NOMO-1 (cell line): Measurements from ENCODE around the gene FANCC.
A peak's percentile ranks its signal among the peaks of the same experiment; 100 is the strongest.
"Not testable (repeated sequence)": the region's sequence is repeated elsewhere in the genome, so short reads cannot be mapped to it uniquely, and the experiment has no call there.

Source experiments
- DNase-seq, 2 experiments: peaks; one replicate each; lab custom pipeline; 2025; ENCODE audit not compliant: unreplicated experiment in 2 of 2; lab: John Stamatoyannopoulos, UW

The FANCC gene

DNA sequence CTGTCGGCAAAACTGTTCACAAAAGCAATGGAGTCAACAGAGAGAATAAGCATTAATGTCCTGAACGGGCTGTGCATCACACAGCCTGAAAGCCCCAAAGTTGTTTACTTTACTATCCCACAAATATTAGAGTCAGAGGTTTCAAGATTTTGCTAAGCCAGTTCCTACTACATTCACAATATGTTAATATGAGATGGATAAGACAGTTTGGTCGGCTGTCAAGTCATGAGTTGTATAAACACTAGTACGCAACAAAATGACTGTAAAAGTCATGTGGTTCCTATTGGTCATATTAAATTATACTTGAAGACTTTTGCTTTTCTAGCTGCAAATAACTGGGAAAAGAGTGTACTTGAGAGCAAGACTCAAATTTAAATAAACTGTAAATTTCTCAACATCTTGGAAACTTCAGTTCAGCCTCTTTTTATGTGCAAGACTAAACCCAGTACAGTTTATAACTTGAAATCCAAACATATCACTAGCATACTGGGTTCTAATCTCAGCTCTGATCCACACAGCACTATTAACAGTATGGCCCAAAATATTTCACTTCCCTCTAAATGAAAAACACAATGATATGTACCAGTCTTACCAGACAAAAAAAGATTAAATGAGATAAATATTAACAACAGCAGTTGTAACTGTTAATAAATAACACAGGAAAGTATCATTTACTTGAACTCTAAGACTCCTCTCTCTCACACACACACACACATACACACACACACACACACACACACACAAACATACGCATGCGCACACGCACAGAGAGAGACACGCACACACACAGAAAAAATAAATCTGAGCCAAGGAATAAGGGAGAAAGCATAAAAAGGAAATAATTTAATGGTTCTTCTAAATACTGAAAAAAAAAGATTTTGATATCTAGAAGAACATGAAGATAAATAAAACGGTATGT lies 33.1 kb downstream of the FANCC start:
- no peak for DNase-seq

- no peak for DNase-seq
Measured at GRCh38 chr9:95283673-95284072, 33.8 kb downstream of the FANCC start.

DNA sequence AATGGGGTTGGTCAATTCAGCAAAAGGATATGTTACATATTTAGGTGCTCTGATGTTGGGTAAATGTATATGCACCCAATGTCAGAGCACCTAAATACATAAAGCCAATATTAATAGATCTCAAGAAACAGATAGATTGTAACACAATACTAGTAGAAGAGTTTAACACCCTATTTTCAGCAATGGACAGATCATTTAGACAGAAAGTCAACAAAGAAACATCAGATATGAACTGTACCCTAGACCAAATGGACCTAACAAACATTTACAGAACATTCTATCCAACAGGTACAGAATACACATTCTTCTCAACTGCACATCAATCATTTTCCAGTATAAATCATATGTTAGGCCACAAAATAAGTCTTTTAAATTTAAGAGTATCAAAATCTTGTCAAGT lies 35.2 kb downstream of the FANCC start:
- DNase-seq = no peak

DNA sequence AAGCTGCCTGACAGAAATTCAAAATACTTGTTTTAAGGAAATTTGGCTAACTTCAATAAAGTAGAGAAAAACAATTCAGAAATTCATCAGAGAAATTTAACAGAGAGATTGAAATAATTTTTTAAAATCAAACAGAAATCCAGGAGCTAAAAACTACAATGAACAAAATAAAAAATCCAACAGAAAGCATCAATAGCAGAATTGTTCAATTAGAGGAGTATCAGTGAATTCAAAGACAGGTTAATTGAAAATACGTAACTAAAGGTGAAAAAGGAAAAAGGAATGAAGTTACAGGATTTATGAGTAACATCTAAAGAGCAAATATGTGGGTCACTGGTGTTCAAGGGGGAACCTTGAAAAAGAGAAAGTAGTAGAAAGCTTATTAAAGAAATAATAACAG lies 36.8 kb downstream of the FANCC start:
- DNase-seq = no peak

DNA sequence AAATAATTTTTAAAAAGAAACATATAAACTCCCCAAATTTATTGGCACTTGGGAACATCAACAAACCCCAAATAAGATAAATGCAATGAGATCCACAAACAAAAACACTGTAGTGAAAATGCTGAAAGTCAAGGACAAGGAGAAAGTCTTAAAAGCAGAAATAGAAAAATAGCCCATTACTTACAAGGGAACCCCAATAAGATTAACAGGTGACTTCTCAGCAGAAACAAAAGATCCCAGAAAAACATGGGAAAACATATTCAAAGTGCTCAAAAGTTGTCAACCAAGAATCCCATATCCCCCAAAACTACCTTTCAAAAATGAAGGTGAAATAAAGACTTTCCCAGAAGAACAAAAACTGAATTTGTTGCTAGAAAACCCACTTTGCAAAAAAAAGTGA lies 40.0 kb downstream of the FANCC start:
- DNase-seq = no peak

DNA sequence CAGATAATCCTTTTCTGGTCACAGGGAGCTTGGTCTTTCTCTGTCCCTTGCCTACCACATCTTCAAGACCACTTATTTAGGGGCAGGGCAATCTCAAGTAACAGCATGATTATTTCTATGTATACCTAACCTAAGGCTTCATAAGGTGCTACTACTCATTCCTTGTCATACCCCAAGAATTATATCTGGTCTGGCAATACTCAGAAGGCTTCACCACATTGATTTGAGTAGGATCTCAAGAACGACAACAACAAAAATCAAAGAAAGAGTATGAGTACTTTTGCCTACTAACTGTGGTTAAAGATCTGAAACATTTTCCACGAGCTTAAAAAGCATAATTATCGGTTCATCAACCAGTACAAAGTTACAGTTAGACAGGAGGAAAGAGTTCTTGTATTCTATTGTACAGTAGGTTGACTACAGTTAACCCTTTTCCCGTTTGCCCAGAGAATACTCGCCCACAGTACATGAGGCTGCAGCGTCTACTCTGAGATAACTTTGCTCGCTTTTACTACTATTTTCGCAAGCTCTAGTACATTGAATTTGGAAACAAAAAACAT lies 41.0 kb downstream of the FANCC start:
- no peak for DNase-seq

DNA sequence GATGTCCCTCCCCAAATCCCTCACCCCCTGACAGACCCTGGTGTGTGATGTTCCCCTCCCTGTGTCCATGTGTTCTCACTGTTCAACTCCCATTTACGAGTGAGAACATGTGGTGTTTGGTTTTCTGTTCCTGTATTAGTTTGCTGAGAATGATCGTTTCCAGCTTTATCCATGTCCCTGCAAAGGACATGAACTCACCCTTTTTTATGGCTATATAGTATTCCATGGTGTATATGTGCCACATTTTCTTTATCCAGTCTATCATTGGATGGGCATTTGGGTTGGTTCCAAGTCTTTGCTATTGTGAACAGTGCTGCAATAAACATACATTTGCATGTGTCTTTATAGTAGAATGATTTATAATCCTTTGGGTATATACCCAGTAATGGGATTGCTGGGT lies 43.3 kb downstream of the FANCC start:
- not testable (repeated sequence) for DNase-seq

GRCh38 chr9:95273369-95274022 lies 44.0 kb downstream of the FANCC start:
- peak in 1 of 2 experiments; percentile 39 for DNase-seq

DNA sequence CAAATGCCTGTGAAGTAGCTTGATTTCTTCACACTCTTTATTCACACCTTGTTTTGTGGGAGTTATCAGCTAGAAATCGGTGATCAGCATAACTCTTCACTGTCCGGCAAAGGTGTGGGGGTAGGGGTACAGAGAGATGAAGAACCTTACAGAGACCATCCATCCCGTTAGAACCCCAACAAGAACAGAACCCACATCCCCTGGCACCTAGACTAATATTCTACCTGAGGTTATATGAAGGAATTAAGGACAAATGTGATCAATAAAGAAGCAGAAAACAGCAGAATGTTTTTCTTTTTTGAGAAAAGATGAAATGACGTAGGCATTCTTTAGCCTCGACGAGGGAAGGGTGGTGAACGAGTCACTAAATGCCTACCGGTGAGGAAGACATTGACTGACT lies 44.7 kb downstream of the FANCC start:
- no peak for DNase-seq

DNA sequence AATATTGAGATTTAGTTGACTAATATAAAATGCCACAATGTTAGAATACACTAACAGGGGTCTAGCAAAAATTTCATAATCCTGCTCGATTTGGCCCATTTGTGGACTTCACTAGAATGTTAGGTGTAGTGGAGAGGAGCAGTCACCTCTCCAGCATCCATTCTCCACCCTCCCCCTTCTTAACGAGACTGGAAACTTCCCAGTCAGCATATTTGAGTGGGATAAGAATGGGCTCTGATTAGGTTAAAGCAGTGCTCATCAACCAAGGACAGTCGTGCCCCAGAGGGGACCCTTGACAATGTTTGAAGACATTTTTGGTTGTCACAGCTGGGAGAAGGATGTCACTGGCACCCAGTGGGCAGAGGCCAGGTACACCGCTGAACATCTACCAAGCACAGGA lies 46.7 kb downstream of the FANCC start:
- no peak for DNase-seq

DNA sequence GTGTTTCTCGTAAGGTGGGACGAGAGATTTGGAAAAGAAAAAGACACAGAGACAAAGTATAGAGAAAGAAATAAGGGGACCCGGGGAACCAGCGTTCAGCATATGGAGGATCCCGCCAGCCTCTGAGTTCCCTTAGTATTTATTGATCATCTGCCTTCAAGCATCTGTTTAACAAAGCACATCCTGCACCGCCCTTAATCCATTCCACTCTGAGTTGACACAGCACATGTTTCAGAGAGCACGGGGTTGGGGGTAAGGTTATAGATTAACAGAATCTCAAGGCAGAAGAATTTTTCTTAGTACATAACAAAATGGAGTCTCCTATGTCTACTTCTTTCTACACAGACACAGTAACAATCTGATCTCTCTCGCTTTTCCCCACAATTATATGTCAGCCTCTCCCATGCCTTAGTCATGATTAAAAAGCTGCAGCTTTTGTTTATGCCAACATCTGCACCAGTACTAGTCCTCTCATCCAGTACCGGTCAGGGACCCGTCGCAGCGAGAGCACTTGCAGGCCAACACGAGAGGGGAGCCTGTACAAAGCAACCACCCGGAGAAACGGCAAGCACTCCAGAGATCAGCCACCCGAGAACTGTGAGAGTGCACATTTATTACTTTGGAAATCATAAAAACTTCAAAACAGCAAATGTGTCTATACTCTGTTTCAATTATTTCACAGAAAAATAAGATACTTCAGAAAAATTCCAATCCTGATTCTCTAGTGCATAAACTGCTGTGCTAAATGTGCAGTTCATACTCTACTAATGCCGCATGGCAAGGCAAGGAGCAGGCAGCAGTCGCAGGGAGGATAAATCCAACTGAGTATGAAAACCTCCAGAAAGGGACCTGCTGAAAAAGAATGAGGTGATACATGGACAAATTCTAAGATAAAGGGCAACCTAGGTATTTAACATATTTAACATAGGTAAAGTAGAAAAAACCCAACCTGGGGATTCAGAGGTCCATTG lies 47.4 kb downstream of the FANCC start:
- not testable (repeated sequence) for DNase-seq

GRCh38 chr9:95268681-95269080 lies 48.8 kb downstream of the FANCC start:
- peak in 1 of 2 experiments; percentile 5 for DNase-seq

DNA sequence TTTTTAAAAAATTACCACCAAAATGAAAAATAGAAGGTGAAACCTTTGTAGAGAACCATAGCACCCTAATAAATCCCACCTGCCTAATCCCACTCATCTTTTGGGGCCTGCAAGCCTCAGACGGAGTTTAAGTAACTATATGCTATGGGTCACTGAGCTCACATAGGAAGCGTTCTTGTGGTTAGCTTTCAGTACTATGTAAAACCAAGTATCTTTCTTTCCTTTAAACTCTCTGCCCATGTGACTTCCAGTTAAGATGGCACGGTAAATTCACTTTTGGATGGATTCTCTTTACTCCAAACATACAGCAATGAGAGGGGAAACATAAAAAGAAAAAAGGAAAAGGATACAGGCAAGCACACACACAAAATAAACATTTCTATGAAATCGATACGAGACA lies 50.9 kb downstream of the FANCC start:
- no peak for DNase-seq

DNA sequence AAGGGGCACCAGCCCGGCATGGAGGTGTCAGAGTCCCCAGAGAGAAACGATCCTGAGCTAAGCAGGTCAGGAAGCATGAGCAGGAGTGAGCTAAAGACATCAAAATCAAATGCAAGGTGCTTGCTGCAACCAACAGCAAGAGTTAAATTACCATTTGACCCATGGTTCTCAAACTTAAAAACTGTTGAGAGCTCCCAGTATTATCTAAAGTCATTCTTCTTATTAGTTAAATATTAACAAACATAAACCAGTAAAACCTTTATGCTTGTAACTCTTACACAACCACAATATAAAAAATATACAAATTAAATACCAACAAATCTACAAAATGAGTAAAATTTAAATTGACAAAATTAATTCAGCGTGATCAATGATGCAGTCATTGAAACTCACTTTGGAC lies 51.5 kb downstream of the FANCC start:
- DNase-seq = no peak

- no peak for DNase-seq
Measured at GRCh38 chr9:95264954-95265615, 52.4 kb downstream of the FANCC start.

GRCh38 chr9:95261890-95262289 lies 55.6 kb downstream of the FANCC start:
- DNase-seq = no peak

DNA sequence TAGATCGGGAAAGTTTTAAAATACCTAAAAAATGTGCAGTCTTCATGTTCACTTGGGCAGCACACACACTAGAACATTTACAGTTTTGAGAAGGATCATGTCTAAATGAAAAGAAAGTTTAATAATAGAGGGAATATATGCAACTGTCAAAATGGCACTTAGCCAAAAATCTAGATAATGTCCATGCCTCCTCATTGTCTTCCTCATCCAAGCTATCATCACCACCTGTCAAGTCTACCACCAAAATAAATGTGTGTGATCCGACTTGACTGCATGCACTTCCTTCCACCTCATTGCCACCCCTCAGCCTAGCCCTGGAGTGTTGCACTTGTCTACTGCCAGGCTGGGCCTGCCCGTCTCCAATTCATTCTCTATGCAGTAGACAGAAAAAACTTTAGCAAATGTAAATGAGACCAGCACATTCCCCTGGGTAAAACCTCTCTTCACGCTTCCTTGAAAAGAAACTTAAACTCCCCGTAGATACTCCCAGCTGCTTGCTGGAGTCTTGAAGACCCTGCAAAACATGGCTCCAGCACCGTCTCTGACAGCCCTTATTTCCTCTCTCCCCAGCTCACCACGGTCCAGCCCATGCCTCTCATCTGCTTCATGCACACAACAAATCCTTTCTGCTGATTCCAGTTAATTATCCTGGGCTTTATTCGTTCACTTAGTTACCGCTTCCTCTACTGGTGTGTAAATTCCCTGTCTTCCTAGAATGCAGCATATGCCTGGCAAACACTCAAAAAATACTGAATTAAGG lies 66.9 kb downstream of the FANCC start:
- no peak for DNase-seq

- no peak for DNase-seq
Measured at GRCh38 chr9:95249986-95250385, 67.5 kb downstream of the FANCC start.

GRCh38 chr9:95246547-95246946 lies 71.0 kb downstream of the FANCC start:
- no peak for DNase-seq
